ENCODE data around the gene HTT.

GRCh38 chr4:3158841-3159240, 84.4 kb downstream of the HTT start:
- no peak for TF ChIP-seq EZH2 (IDR thresholded peaks at IDR 0.05; ENCODE audit: low read length)
- TF ChIP-seq, protein P1, sequence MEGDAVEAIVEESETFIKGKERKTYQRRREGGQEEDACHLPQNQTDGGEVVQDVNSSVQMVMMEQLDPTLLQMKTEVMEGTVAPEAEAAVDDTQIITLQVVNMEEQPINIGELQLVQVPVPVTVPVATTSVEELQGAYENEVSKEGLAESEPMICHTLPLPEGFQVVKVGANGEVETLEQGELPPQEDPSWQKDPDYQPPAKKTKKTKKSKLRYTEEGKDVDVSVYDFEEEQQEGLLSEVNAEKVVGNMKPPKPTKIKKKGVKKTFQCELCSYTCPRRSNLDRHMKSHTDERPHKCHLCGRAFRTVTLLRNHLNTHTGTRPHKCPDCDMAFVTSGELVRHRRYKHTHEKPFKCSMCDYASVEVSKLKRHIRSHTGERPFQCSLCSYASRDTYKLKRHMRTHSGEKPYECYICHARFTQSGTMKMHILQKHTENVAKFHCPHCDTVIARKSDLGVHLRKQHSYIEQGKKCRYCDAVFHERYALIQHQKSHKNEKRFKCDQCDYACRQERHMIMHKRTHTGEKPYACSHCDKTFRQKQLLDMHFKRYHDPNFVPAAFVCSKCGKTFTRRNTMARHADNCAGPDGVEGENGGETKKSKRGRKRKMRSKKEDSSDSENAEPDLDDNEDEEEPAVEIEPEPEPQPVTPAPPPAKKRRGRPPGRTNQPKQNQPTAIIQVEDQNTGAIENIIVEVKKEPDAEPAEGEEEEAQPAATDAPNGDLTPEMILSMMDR (optimal IDR thresholded peaks at IDR 0.05 in 1 of 3, IDR thresholded peaks at IDR 0.05 in 1 of 3, conservative IDR thresholded peaks at IDR 0.05 in 1 of 3; ENCODE audit: extremely low read depth in 1 of 3, insufficient read depth in 2 of 3, low read length in 3 of 3), result no peak
